HG03064 (cell line): ENCODE measurements around the gene MYO9B.
"Not testable (repeated sequence)": the region's sequence is repeated elsewhere in the genome, so short reads cannot be mapped to it uniquely, and the experiment has no call there.

ENCODE experiments used
- ATAC-seq: cut with Tn5 transposase; IDR thresholded peaks from one replicate; pipeline ENCODE4 v1.9.1; 2021; ENCODE audit warnings: low read depth; ENCODE audit not compliant: unreplicated experiment

MYO9B gene

GRCh38 chr19:17170538-17171297 is 95.1 kb downstream of the MYO9B start:
- no peak for ATAC-seq

GRCh38 chr19:17171874-17172273 is 96.3 kb downstream of the MYO9B start:
- ATAC-seq = no peak

GRCh38 chr19:17172624-17173345 is 97.2 kb downstream of the MYO9B start:
- ATAC-seq = no peak

- no peak for ATAC-seq
Measured at GRCh38 chr19:17178291-17178690, 102.7 kb downstream of the MYO9B start.

GRCh38 chr19:17180997-17181702 is 105.6 kb downstream of the MYO9B start:
- no peak for ATAC-seq

- no peak for ATAC-seq
Measured at GRCh38 chr19:17183271-17183761, 107.7 kb downstream of the MYO9B start.

- no peak for ATAC-seq
Measured at GRCh38 chr19:17183858-17184321, 108.3 kb downstream of the MYO9B start.

GRCh38 chr19:17184371-17184841 is 108.8 kb downstream of the MYO9B start:
- no peak for ATAC-seq

- ATAC-seq = no peak
Measured at GRCh38 chr19:17185590-17185989, 110.0 kb downstream of the MYO9B start.

GRCh38 chr19:17191736-17192135 is 116.2 kb downstream of the MYO9B start:
- not testable (repeated sequence) for ATAC-seq

- ATAC-seq = no peak
Measured at GRCh38 chr19:17192751-17193150, 117.2 kb downstream of the MYO9B start.

GRCh38 chr19:17194608-17195007 is 119.0 kb downstream of the MYO9B start:
- ATAC-seq = no peak

- no peak for ATAC-seq
Measured at GRCh38 chr19:17195106-17195505, 119.5 kb downstream of the MYO9B start.

GRCh38 chr19:17196610-17197009 is 121.0 kb downstream of the MYO9B start:
- ATAC-seq = no peak

- no peak for ATAC-seq
Measured at GRCh38 chr19:17197666-17198065, 122.1 kb downstream of the MYO9B start.

- ATAC-seq = no peak
Measured at GRCh38 chr19:17200408-17201079, 125.0 kb downstream of the MYO9B start.

- ATAC-seq = no peak
Measured at GRCh38 chr19:17202249-17202648, 126.7 kb downstream of the MYO9B start.

- ATAC-seq = no peak
Measured at GRCh38 chr19:17202713-17203112, 127.1 kb downstream of the MYO9B start.

GRCh38 chr19:17205237-17206140 is 129.9 kb downstream of the MYO9B start:
- ATAC-seq = no peak
